GM12878 (cell line): ENCODE results near the gene YKT6. TPM values are rescaled to one million over a fixed set of nuclear protein-coding genes. Genes with fewer than 3 reads are reported as not detected.

Source experiments
- ASH2L ChIP-seq: fragments of 300-600, 200-600 bp; sonication (generic); IDR thresholded peaks from 2 replicates; pipeline ENCODE4 v1.6.1; 2017; ENCODE audit warnings: low read depth, mild to moderate bottlenecking, borderline replicate concordance
- ATF7 ChIP-seq: fragments of 450-650 bp; IDR thresholded peaks from 2 replicates; pipeline ENCODE4 v1.6.1; 2016; ENCODE audit warnings: low read depth, mild to moderate bottlenecking
- BCL11A ChIP-seq: IDR thresholded peaks from 2 replicates; pipeline ENCODE4 v1.6.1; 2011; ENCODE audit warnings: low read depth, low read length
- CEBPB ChIP-seq, 2 experiments: fragments of 150-350 bp in 1 of 2; IDR thresholded peaks; 2 replicates each; pipeline ENCODE4 v1.6.1; 2012 to 2014; ENCODE audit warnings: low read depth in 2 of 2, low read length in 2 of 2, borderline replicate concordance in 1 of 2, inconsistent platforms in 1 of 2
- CHD1 ChIP-seq: IDR thresholded peaks from 2 replicates; pipeline ENCODE4 v1.6.1; 2012; ENCODE audit warnings: low read depth, low read length, improper control_type of control experiment
- E2F8 ChIP-seq: fragments of 450-650 bp; IDR thresholded peaks from 2 replicates; pipeline ENCODE4 v1.6.1; 2018; ENCODE audit warnings: mild to moderate bottlenecking, low read depth, moderate library complexity; ENCODE audit not compliant: partially characterized antibody
- FOS ChIP-seq: IDR thresholded peaks from 3 replicates; pipeline ENCODE4 v1.6.1; 2011; ENCODE audit warnings: borderline replicate concordance; ENCODE audit not compliant: insufficient read length; ENCODE audit errors: extremely low read depth
- HCFC1 ChIP-seq: fragments of 150-350 bp; IDR thresholded peaks from 2 replicates; pipeline ENCODE4 v1.6.1; 2014; ENCODE audit warnings: low read length
- HDAC2 ChIP-seq: fragments of 200-600 bp; sonication (generic); IDR thresholded peaks from 2 replicates; pipeline ENCODE4 v1.6.1; 2017
- KDM1A ChIP-seq: fragments of 200-600 bp; sonication (generic); IDR thresholded peaks from 2 replicates; pipeline ENCODE4 v1.6.1; 2016; ENCODE audit warnings: borderline replicate concordance
- MAX ChIP-seq: IDR thresholded peaks from 2 replicates; pipeline ENCODE4 v1.6.1; 2012; ENCODE audit warnings: low read depth, low read length, improper control_type of control experiment
- NKRF ChIP-seq: fragments of 450-650 bp; conservative IDR thresholded peaks from 2 replicates; pipeline ENCODE4 v1.6.1; 2017; ENCODE audit warnings: mild to moderate bottlenecking, moderate library complexity
- REST ChIP-seq: IDR thresholded peaks from 2 replicates; pipeline ENCODE4 v1.6.1; 2012; ENCODE audit warnings: mild to moderate bottlenecking, low read depth, low read length
- SMARCA5 ChIP-seq: fragments of 450-650 bp; IDR thresholded peaks from 2 replicates; pipeline ENCODE4 v1.6.1; 2017; ENCODE audit warnings: mild to moderate bottlenecking
- SRF ChIP-seq, 2 experiments: IDR thresholded peaks; 2 replicates each; pipeline ENCODE4 v1.6.1; 2011; ENCODE audit warnings: low read depth in 2 of 2, low read length in 2 of 2, mild to moderate bottlenecking in 1 of 2, moderate library complexity in 1 of 2
- TCF3 ChIP-seq: IDR thresholded peaks from 2 replicates; pipeline ENCODE4 v1.6.1; 2012; ENCODE audit warnings: low read depth, mild to moderate bottlenecking, low read length, borderline replicate concordance; ENCODE audit not compliant: insufficient read depth
- ZBTB4 ChIP-seq: fragments of 450-650 bp; formaldehyde crosslinking; IDR thresholded peaks from 2 replicates; pipeline ENCODE4 v1.4.0; 2022; ENCODE audit warnings: mild to moderate bottlenecking, moderate library complexity
- polyA plus RNA-seq, 11 experiments: library from polyadenylated mRNA; depleted of rRNA in 4 of 11; unstranded in 6 of 11; stranded (reverse) in 5 of 11; fragments of >200 nt; fragmentation: Nextera tagmentation in 4 of 11; fragmentation: Illumina TruSeq in 1 of 11; extraction: Ambion mirVana in 4 of 11; extraction: Trizol in 1 of 11; gene quantifications; 1 replicate in 1 of 11; 2 replicates in 10 of 11; pipeline versions ENCODE4 v1.2.1 to v1.2.3, GENCODE V29; 2011 to 2016; ENCODE audit warnings: inconsistent platforms in 2 of 11, missing spikeins in 2 of 11, low read depth in 1 of 11
- total RNA-seq, 4 experiments: library from RNA; depleted of rRNA in 3 of 4; stranded (reverse); fragments of >200 nt in 3 of 4; fragmentation: Illumina TruSeq in 1 of 4; extraction: Trizol in 1 of 4; gene quantifications; 2 replicates each; pipeline versions ENCODE4 v1.2.1 to v1.2.3, GENCODE V29; 2013 to 2021

Gene YKT6
- total and polyA plus RNA-seq, 10 of the 15 experiments (the other 5 are each of a cell fraction or from before 2014, with no cell fraction given), result 1.7 to 95.2 (median 70.5) TPM

GRCh38 chr7:44257618-44258422 is 57.0 kb downstream of the YKT6 start (continued):
- TF ChIP-seq E2F8 (no peak), ATF7 (peak; percentile 98), HDAC2 (no peak), MAX (peak; percentile 87), ASH2L (0 out of 2 replicates have a peak, but pooled peaks have one; percentile 31), CHD1 (no peak), CEBPB (IDR thresholded peaks at IDR 0.05; ENCODE audit: borderline replicate concordance in 1 of 2, low read depth in 2 of 2, low read length in 2 of 2) (no peak), SRF (IDR thresholded peaks at IDR 0.05; ENCODE audit: low read depth in 2 of 2, low read length in 2 of 2) (0 out of 4 replicates have a peak, but pooled peaks of 1 of the 2 experiments have one; percentile 35), BCL11A (peak; percentile 93), HCFC1 (no peak), ZBTB4 (CRISPR knock-in tag) (no peak), FOS (no peak), KDM1A (no peak), NKRF (peak; percentile 53; the same call in 1 of the 2 replicates), SMARCA5 (peak; percentile 56), TCF3 (no peak), REST (no peak)
